HG02885 (cell line): Measurements from ENCODE around the gene CRCP.
"Not testable (repeated sequence)": the region's sequence is repeated elsewhere in the genome, so short reads cannot be mapped to it uniquely, and the experiment has no call there.

ENCODE experiments used
- ATAC-seq: cut with Tn5 transposase; IDR thresholded peaks from one replicate; pipeline ENCODE4 v1.9.1; 2021; ENCODE audit warnings: mild to moderate bottlenecking; ENCODE audit not compliant: unreplicated experiment, poor library complexity

Gene CRCP

GRCh38 chr7:66114743-66115649 is at the start of gene CRCP:
CRCP (plus strand) TSS chr7:66114847; CDS start chr7:66114963, 116 bp downstream.
- ATAC-seq = peak; percentile 84

DNA sequence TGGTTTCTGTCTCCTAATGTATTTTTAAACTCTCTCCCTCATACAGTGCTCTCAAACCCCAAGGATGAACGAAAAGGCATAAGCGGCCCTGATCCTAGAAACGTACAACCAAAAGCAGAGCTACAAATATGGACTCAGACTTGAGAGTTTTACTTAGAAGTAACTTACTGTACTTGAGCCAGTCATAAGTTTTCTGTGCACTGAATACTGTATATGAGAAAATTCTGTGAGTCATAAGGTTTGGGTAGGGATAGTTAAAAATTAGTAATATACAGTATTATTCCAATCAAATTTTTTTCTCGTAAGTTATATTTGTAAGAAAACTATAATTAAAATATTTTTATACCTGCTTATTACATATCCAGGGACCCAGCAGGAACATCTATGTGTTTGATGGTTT is 44.9 kb upstream of the CRCP start:
- ATAC-seq = no peak

- no peak for ATAC-seq
Measured at GRCh38 chr7:66070222-66070621, 44.4 kb upstream of the CRCP start.

DNA sequence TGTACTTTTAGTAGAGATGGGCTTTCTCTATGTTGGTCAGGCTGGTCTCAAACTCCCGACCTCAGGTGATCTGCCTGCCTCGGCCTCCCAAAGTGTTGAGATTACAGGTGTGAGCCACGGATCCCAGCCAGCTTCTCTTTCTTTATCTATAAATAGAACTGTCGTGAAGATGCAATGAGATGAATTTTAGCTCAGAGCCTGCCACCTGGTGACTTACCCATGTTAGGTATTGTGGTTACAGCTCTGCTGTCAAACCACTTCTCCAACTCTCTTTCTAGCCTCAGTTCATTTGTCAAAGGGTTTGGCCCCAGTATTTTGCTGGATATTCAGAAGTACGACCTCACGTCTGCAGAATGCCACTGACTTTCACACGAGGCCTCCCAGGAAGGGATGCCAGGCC is 42.4 kb upstream of the CRCP start:
- not testable (repeated sequence) for ATAC-seq

DNA sequence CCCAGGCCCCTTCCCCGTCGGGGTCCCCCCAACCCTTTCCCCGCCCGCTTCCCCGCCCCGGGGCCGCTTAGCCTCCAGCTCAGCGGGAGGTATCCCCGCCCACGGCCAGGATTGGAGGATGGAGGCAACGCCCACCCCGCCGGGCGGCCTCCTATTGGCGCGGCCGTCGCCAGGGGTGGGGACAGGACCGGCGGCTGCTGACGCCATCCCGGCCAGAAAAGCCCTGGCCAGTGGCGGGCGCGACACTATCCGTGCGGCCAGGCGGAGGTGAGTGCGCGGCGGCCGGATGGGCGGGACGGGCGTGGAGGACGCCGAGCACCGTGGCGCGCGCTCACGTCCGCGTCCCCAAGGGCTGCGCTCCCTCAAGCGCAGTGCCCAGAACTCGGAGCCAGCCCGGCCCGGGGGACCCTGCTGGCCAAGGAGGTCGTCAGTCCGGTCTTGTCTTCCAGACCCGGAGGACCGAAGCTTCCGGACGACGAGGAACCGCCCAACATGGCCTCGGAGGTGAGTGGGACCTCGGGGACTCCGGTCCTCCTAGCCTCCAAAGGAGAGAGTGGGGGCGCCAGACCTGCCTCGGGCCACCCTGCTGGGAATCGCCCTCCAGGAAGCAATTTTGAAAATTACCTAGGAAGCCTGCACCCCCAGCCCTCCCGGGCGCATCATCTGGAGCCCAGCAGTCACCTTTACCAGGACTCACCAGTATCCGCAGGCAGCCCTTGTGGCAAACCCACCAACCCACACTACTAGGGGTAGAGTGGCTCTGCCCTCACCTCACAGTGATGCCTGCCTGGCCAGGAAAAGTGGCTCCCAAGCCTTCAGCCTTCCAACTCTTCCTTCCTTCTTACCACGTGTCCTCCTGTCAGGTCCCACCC is 38.8 kb upstream of the CRCP start, which contains the start of gene ASL:
Gene ASL (plus strand): TSS at position 230 of the 872 bp plus-strand sequence. CDS start 263 bp downstream, at position 493.
- ATAC-seq = peak; percentile 99

DNA sequence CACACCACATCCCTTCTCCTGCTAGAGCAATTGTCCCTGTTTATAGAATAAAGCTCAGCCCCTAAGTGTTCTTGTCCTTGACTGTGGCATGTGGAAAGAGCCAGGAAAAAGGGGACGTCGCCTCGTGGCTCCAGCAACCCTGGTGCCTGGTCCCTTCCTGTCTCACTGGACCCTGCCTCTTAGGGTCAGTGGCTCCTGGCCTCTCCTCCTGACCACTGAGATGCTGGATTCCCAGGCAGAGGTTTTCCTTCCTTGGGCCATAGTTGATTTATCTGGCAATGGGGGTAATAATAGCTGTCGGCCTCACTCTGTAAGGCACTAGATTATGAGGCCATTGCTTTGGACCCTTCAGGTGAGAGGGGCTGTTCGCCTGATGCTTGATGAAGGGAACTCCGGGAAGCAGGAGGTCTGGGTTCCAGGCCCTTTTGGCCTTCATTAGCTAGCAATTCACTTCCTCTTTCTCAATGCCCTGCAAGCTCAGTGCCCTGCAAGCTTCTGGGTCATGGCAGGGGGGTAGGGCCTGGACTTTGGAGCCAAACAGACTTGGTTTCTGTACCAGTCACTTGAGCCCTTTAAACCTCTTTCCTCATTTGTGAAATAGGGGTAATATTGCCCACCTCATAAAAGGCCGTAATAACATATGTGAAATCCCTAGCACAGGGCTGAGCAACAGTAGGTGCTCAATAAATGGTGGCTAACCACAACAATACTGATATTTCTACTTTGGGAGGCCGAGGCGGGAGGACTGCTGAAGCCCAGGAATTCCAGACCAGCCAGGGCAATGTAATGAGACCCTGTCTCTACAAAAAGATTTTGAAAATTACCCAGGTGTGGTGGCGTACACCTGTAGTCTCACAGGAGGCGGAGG is 38.0 kb upstream of the CRCP start:
- ATAC-seq = no peak

GRCh38 chr7:66078067-66078466 is 36.6 kb upstream of the CRCP start:
- no peak for ATAC-seq

DNA sequence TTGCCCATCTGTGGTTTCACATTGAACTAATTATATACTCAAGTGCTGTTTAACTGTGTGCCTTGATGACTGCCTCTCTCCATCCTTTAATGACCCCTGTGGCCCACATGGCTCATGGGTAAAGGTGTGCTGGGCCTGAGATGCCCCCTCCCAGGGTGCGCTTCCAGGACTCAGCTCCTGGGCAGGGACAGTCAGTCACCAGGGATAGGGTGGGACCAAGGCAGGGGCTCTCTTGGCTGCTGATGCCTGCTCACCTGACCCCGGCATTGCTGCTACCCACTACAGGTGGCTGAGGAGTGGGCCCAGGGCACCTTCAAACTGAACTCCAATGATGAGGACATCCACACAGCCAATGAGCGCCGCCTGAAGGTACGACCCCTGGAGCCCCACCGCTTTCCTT is 32.6 kb upstream of the CRCP start:
- ATAC-seq = no peak

DNA sequence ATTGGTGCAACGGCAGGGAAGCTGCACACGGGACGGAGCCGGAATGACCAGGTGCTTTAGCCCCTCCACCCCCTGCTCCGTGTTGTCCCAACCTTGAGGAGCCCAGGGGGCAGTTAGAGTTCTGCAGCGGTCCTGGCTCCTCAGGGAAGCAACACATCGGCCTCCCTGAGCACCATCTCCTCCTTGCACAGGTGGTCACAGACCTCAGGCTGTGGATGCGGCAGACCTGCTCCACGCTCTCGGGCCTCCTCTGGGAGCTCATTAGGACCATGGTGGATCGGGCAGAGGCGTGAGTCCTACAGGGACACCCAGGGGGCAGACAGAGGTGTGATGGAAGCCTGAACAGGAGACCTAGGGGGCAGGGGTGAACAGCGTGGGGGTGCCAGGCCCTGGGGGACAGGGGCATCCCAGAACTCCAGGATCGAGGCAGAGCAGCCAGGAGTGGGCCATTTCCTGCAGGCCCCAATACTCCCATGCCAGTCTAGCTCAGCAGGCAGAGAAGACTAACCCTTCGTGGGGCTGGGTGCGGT is 31.7 kb upstream of the CRCP start:
- ATAC-seq = no peak

- no peak for ATAC-seq
Measured at GRCh38 chr7:66083677-66084076, 31.0 kb upstream of the CRCP start.

GRCh38 chr7:66088861-66089838 is 25.5 kb upstream of the CRCP start:
- ATAC-seq = no peak

DNA sequence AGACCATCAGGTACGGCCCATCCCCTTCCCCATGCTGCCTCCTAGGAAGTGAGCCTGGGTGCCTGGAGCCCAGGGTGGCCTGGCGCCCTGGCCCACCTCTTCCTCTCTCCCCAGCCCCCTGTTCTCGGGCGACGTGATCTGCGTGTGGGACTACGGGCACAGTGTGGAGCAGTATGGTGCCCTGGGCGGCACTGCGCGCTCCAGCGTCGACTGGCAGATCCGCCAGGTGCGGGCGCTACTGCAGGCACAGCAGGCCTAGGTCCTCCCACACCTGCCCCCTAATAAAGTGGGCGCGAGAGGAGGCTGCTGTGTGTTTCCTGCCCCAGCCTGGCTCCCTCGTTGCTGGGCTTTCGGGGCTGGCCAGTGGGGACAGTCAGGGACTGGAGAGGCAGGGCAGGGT is 22.0 kb upstream of the CRCP start:
- no peak for ATAC-seq

GRCh38 chr7:66095010-66095409 is 19.6 kb upstream of the CRCP start:
- ATAC-seq = no peak

GRCh38 chr7:66099232-66099550 is 15.5 kb upstream of the CRCP start:
- ATAC-seq = no peak

DNA sequence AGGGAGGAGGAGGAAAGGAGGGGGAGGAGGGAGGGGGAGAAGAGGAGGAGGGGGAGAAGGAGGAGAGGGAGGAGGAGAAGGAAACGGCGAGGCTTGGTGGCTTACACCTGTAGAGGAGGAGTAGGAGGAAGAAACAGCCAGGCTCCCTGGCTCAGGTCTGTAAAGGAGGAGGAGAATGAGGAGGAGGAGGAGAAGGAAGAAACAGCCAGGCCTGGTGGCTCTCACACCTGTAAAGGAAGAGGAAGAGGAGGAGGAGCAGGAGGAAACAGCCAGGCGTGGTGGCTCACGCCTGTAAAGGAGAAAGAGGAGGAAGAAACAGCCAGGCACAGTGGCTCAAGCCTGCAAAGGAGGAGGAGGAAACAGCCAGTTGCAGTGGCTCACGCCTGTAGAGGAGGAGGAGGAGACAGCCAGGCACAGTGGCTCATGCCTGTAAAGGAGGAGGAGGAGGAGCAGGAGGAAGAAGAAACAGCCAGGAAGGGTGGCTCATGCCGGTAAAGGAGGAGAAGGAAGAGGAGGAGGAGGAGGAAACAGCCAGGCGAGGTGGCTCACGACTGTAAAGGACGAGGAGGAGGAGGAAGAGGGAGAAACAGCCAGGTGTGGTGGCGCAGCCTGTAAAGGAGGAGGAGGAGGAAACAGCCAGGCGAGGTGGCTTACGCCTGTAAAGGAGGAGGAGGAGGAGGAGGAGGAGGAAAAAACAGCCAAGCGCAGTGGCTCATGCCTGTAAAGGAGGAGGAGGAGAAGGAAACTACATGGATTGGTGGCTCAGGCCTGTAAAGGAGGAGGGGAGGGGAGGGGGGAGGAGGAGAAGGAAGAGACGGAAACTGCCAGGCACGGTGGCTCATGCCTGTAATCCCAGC is 14.9 kb upstream of the CRCP start:
- peak; percentile 86 for ATAC-seq

GRCh38 chr7:66100408-66101050 is 14.1 kb upstream of the CRCP start:
- ATAC-seq = peak; percentile 11

DNA sequence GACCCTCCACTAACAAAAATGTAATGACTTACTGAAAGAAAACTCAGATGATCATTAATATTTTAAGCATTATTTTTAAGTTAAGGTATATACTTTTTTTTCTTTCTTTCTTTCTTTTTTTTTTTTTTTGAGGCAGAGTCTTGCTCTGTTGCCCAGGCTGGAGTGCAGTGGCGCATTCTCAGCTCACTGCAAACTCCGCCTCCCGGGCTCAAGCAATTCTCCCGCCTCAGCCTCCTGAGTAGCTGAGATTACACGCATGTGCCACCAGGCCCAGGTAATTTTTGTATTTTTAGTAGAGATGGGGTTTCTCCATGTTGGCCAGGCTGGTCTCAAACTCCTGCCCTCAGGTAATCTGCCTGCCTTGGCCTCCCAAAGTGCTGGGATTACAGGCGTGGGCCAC is 12.5 kb upstream of the CRCP start:
- ATAC-seq = not testable (repeated sequence)
